Measurements from ENCODE around the gene PSMD2.

Gene PSMD2

DNA sequence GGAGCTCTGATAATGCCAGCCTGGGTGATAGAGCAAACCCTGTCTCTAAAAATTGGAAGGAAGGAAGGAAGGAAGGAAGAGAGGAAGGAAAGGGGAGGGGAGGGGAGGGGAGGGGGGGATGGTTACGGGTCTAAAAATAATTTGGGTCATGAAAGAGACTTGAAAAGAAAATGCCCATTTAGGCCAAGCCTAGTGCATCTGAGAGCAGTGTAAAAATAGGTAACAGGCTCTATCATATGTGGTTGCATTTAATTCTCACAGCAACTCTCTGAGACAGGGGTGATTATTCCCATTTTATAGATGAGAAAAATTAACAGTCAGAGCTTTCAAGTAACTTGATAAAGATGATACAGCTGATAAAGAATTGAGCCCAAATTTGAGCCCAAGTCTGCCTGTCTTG lies 26.8 kb upstream of the PSMD2 start:
- H3K4me1 ChIP-seq (ENCODE audit: control insufficient read depth, low read length), result no peaks in the 10 kb centered on the region
- H3K27me3 ChIP-seq (ENCODE audit: control insufficient read depth, low read length), result peaks cover 14% of the 10 kb centered on the region
- no peaks in the 10 kb centered on the region for H3K79me2 ChIP-seq (ENCODE audit: control insufficient read depth, low read length)
- TF ChIP-seq EZH2phosphoT487 (IDR thresholded peaks at IDR 0.05; ENCODE audit: borderline replicate concordance, low read length), result no peak
- TF ChIP-seq, protein P1, sequence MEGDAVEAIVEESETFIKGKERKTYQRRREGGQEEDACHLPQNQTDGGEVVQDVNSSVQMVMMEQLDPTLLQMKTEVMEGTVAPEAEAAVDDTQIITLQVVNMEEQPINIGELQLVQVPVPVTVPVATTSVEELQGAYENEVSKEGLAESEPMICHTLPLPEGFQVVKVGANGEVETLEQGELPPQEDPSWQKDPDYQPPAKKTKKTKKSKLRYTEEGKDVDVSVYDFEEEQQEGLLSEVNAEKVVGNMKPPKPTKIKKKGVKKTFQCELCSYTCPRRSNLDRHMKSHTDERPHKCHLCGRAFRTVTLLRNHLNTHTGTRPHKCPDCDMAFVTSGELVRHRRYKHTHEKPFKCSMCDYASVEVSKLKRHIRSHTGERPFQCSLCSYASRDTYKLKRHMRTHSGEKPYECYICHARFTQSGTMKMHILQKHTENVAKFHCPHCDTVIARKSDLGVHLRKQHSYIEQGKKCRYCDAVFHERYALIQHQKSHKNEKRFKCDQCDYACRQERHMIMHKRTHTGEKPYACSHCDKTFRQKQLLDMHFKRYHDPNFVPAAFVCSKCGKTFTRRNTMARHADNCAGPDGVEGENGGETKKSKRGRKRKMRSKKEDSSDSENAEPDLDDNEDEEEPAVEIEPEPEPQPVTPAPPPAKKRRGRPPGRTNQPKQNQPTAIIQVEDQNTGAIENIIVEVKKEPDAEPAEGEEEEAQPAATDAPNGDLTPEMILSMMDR (IDR thresholded peaks at IDR 0.05; ENCODE audit: low read depth, low read length, poor library complexity, severe bottlenecking), result no peak
- peaks cover 2% of the 10 kb centered on the region; the same call in 1 of the 2 replicates for H3K9me3 ChIP-seq (ENCODE audit: control insufficient read depth, insufficient read depth, low read length)
- no peaks in the 10 kb centered on the region for H3F3A ChIP-seq (ENCODE audit: control insufficient read depth, insufficient read depth)
- no peaks in the 10 kb centered on the region for H3K36me3 ChIP-seq (ENCODE audit: control insufficient read depth, low read length)
- no peak overlapping the region for H3K4me2 ChIP-seq (ENCODE audit: low read length)
- no peak overlapping the region for H3K27ac ChIP-seq (ENCODE audit: low read depth, low read length)
- H3K9me2 ChIP-seq (replicated peaks; ENCODE audit: control insufficient read depth, low read length), result no peaks in the 10 kb centered on the region
- no peak overlapping the region for H3K4me3 ChIP-seq (ENCODE audit: low read length)
- H4K20me1 ChIP-seq (ENCODE audit: control insufficient read depth, insufficient read depth, low read depth, low read length), result no peaks in the 10 kb centered on the region

DNA sequence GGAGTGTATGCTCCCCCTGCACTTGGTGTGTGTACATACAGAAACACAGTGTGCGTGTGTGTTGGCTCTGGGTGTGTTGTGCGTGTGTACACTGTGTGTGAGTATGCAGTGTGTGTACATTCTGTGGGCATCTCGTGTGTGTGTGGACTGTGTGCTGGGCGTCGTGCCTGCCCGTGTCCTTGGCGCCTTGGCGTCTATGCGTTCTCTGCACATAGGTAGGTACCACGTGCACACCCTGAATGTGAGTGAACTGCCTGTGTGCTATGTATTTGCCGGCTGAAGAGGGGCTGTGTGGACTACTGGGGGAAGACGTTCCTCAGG lies 23.7 kb upstream of the PSMD2 start:
- H3K4me3 ChIP-seq (ENCODE audit: low read length), result no peak overlapping the region
- H3F3A ChIP-seq (ENCODE audit: control insufficient read depth, insufficient read depth), result no peaks in the 10 kb centered on the region
- no peak overlapping the region for H3K4me2 ChIP-seq (ENCODE audit: low read length)
- no peak overlapping the region for H3K27ac ChIP-seq (ENCODE audit: low read depth, low read length)
- no peaks in the 10 kb centered on the region for H3K9me2 ChIP-seq (replicated peaks; ENCODE audit: control insufficient read depth, low read length)
- H3K36me3 ChIP-seq (ENCODE audit: control insufficient read depth, low read length), result no peaks in the 10 kb centered on the region
- peaks cover 14% of the 10 kb centered on the region for H3K27me3 ChIP-seq (ENCODE audit: control insufficient read depth, low read length)
- no peaks in the 10 kb centered on the region for H3K4me1 ChIP-seq (ENCODE audit: control insufficient read depth, low read length)
- no peaks in the 10 kb centered on the region for H3K79me2 ChIP-seq (ENCODE audit: control insufficient read depth, low read length)
- no peaks in the 10 kb centered on the region for H4K20me1 ChIP-seq (ENCODE audit: control insufficient read depth, insufficient read depth, low read depth, low read length)
- TF ChIP-seq EZH2phosphoT487 (IDR thresholded peaks at IDR 0.05; ENCODE audit: borderline replicate concordance, low read length), result no peak
- TF ChIP-seq, protein P1 (IDR thresholded peaks at IDR 0.05; ENCODE audit: low read depth, low read length, poor library complexity, severe bottlenecking), result no peak
- H3K9me3 ChIP-seq (ENCODE audit: control insufficient read depth, insufficient read depth, low read length), result no peaks in the 10 kb centered on the region

DNA sequence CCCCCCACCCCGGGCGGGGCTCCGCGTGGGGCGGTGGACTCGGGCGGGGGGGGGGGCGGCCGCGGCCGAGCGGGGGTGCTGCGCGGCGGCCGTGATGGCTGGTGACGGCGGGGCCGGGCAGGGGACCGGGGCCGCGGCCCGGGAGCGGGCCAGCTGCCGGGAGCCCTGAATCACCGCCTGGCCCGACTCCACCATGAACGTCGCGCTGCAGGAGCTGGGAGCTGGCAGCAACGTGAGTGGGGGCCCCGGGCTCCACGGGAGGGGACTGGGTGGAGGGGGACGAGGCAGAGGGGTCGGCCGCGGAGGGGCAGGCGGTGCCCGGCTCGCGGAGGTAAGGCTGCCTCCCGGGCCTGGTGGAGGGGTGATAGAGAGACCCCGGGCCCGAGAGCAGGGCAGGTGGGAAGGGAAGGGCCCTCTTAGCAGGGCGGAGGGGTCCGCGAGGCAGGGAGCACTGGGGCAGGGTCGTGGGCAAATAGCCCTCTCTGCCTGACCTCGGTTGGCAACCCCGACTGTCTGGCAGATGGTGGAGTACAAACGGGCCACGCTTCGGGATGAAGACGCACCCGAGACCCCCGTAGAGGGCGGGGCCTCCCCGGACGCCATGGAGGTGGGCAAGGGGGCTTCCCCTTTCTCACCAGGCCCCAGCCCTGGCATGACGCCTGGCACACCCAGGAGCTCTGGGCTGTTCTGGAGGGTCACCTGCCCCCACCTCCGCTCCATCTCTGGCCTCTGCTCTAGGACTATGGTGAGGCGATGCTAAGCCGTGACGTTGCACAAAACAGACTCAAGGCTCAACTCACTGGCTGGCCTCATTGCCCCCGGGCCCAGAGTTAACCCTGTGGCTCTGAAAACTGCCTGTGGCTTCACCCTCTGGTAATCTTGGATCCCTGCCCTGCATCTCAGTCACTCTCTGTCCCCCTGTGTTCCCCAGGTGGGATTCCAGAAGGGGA lies 22.8 kb upstream of the PSMD2 start, which contains the start of gene ECE2:
TSS of gene ECE2 (plus strand) at position 62 of the 950 bp plus-strand sequence. CDS start at position 194, 132 bp downstream.
- TF ChIP-seq EZH2phosphoT487 (IDR thresholded peaks at IDR 0.05; ENCODE audit: borderline replicate concordance, low read length), result no peak
- TF ChIP-seq, protein P1 (IDR thresholded peaks at IDR 0.05; ENCODE audit: low read depth, low read length, poor library complexity, severe bottlenecking), result no peak
- Histone ChIP-seq H3F3A (ENCODE audit: control insufficient read depth, insufficient read depth) (no peaks in the 10 kb centered on the region), H4K20me1 (ENCODE audit: control insufficient read depth, insufficient read depth, low read depth, low read length) (no peaks in the 10 kb centered on the region), H3K4me3 (ENCODE audit: low read length) (no peak within 1 kb of the TSS), H3K27me3 (ENCODE audit: control insufficient read depth, low read length) (peaks cover 14% of the 10 kb centered on the region), H3K4me1 (ENCODE audit: control insufficient read depth, low read length) (no peaks in the 10 kb centered on the region), H3K4me2 (ENCODE audit: low read length) (no peak within 1 kb of the TSS), H3K36me3 (ENCODE audit: control insufficient read depth, low read length) (no peaks in the 10 kb centered on the region), H3K27ac (ENCODE audit: low read depth, low read length) (no peak within 1 kb of the TSS), H3K79me2 (ENCODE audit: control insufficient read depth, low read length) (no peaks in the 10 kb centered on the region), H3K9me3 (ENCODE audit: control insufficient read depth, insufficient read depth, low read length) (no peaks in the 10 kb centered on the region), H3K9me2 (replicated peaks; ENCODE audit: control insufficient read depth, low read length) (no peaks in the 10 kb centered on the region)
